Panc1 (cell line): ENCODE data around the gene VASN. TPM values are rescaled to one million over a fixed set of nuclear protein-coding genes. Genes with fewer than 3 reads are reported as not detected.

Experiments used
- ATAC-seq: fragments of 200-7000 bp; cut with Tn5 transposase; 2 replicates; pipeline ENCODE4 v1.9.1; 2020; ENCODE audit warnings: mild to moderate bottlenecking, moderate library complexity
- BruUV-seq: library from RNA; stranded (reverse); fragments of 400-500 nt; replicated peaks from 2 replicates; lab custom pipeline; 2021; lab: Mats Ljungman, UMichigan
- CTCF ChIA-PET: fragments of 300-600 bp; sonication (Branson Sonifier 250); formaldehyde crosslinking; loops from one replicate; lab custom pipeline; 2022; ENCODE audit warnings: antibody characterized with exemption; lab: Charles Lee
- POLR2A ChIA-PET: fragments of 300-600 bp; sonication (Branson Sonifier 250); formaldehyde crosslinking; loops from one replicate; lab custom pipeline; 2022; ENCODE audit warnings: antibody characterized with exemption; lab: Charles Lee
- DNase-seq: peaks from one replicate; pipeline ENCODE4 v3.0.0-alpha.2; 2010; ENCODE audit warnings: low read depth, low spot score
- H3K27ac ChIP-seq: 2 replicates; pipeline ENCODE4 v1.5.1; 2011; ENCODE audit warnings: mild to moderate bottlenecking, low read length, inconsistent platforms
- H3K27me3 ChIP-seq: fragments of 200-500 bp; sonication (Bioruptor generic); 2 replicates; pipeline ENCODE4 v1.6.0; 2014; ENCODE audit warnings: low read length, inconsistent platforms; ENCODE audit not compliant: control insufficient read depth, insufficient read depth
- H3K36me3 ChIP-seq: fragments of 200-500 bp; sonication (Bioruptor generic); 2 replicates; pipeline ENCODE4 v1.5.1; 2014; ENCODE audit warnings: inconsistent platforms, mild to moderate bottlenecking, low read length, moderate library complexity; ENCODE audit not compliant: control insufficient read depth, insufficient read depth
- H3K4me1 ChIP-seq: 2 replicates; pipeline ENCODE4 v1.5.1; 2011; ENCODE audit warnings: inconsistent platforms, mild to moderate bottlenecking, low read length, moderate library complexity; ENCODE audit not compliant: control insufficient read depth, insufficient read depth
- H3K4me3 ChIP-seq, 2 experiments: 2 replicates each; pipeline ENCODE4 v1.5.1; 2011 to 2012; ENCODE audit warnings: low read depth in 2 of 2, low read length in 2 of 2, mild to moderate bottlenecking in 2 of 2, inconsistent platforms in 1 of 2, moderate library complexity in 1 of 2
- H3K9me3 ChIP-seq: fragments of 200-500 bp; sonication (Bioruptor generic); 2 replicates; pipeline ENCODE4 v1.5.1; 2014; ENCODE audit warnings: low read depth, mild to moderate bottlenecking, inconsistent platforms, low read length, moderate library complexity; ENCODE audit not compliant: control insufficient read depth, insufficient read depth
- CTCF ChIP-seq: fragments of 450-650 bp; IDR thresholded peaks from 2 replicates; pipeline ENCODE4 v1.5.1; 2017; ENCODE audit warnings: mild to moderate bottlenecking
- POLR2AphosphoS5 ChIP-seq: IDR thresholded peaks from 2 replicates; pipeline ENCODE4 v1.6.1; 2012; ENCODE audit warnings: mild to moderate bottlenecking, low read depth, low read length, moderate library complexity
- REST ChIP-seq, 2 experiments: IDR thresholded peaks; 2 replicates each; pipeline ENCODE4 v1.6.1; 2011 to 2012; ENCODE audit warnings: low read depth in 2 of 2, control low read depth in 1 of 2, low read length in 1 of 2, mild to moderate bottlenecking in 1 of 2, moderate library complexity in 1 of 2; ENCODE audit not compliant: insufficient read depth in 1 of 2
- SIN3A ChIP-seq: IDR thresholded peaks from 2 replicates; pipeline ENCODE4 v1.6.1; 2012; ENCODE audit warnings: low read depth, mild to moderate bottlenecking, low read length, moderate library complexity, borderline replicate concordance; ENCODE audit not compliant: insufficient read depth
- TCF7L2 ChIP-seq: IDR thresholded peaks from 2 replicates; pipeline ENCODE4 v1.6.1; 2011; ENCODE audit warnings: mild to moderate bottlenecking, low read depth, low read length, inconsistent platforms
- in situ Hi-C: cut with HindIII; loops from 2 replicates; pipeline ENCODE4 v1.10.0; 2016; ENCODE audit warnings: low sequenced_read_pairs, low pct_unique_long_range_greater_than_20kb
- intact Hi-C: fragments of 100-400 bp; cut with micrococcal nuclease; formaldehyde crosslinking; loops from one replicate; pipeline ENCODE4 v1.10.0; 2022; ENCODE audit not compliant: unreplicated experiment
- total RNA-seq: library from RNA; stranded (reverse); gene quantifications from one replicate; pipeline ENCODE4 v1.2.1, GENCODE V29; 2021; ENCODE audit not compliant: unreplicated experiment

VASN gene
- total RNA-seq, 1 experiment from 2014 or later, result 33.5 TPM

- no peak for DNase-seq
- CTCF ChIA-PET, result interaction anchor here (1.6 kb wide), 1 partner anchor 29 kb away, joined by 7 read pairs; no protein-coding TSS in a partner anchor
- in situ Hi-C loops, result no loop called here
Measured at GRCh38 chr16:4373356-4373908, 1.8 kb downstream of the VASN start.

More at GRCh38 chr16:4373356-4373908, 1.8 kb downstream of the VASN start:
- H3K27ac ChIP-seq, result peak overlapping the region; percentile 83
- TF ChIP-seq SIN3A, result no peak; the same call in 1 of the 2 replicates
- TF ChIP-seq TCF7L2, result no peak
- TF ChIP-seq POLR2AphosphoS5, result no peak
- no peak for TF ChIP-seq CTCF
- TF ChIP-seq REST (IDR thresholded peaks at IDR 0.05; ENCODE audit: insufficient read depth in 1 of 2, low read depth in 2 of 2, low read length in 1 of 2), result no peak
- H3K9me3 ChIP-seq, result no peaks in the 10 kb centered on the region
- intact Hi-C loops, result no loop called here
- H3K27me3 ChIP-seq, result no peaks in the 10 kb centered on the region
- POLR2A ChIA-PET, result no interaction called here
- ATAC-seq, result peak; percentile 12; the same call in 1 of the 2 replicates
- BruUV-seq, result no TSS peak
- peaks cover 73% of the 10 kb centered on the region for H3K4me1 ChIP-seq
- peak overlapping the region; percentile 79 to 80 for H3K4me3 ChIP-seq
- H3K36me3 ChIP-seq, result no peaks in the 10 kb centered on the region
